Upper lobe of left lung (tissue), 4 donors: Measurements from ENCODE around the gene PDIK1L.

Experiments used
- CTCF ChIP-seq, 6 experiments: fragments of 450-650 bp in 4 of 6; fragments of 200-600 bp in 2 of 6; sonication (generic) in 2 of 6; IDR thresholded peaks; one replicate each; pipeline ENCODE4 v1.5.1; 2016 to 2019; ENCODE audit warnings: antibody characterized with exemption in 6 of 6
- EP300 ChIP-seq, 4 donors: sonication (generic); formaldehyde crosslinking; IDR thresholded peaks; one replicate each; pipeline ENCODE4 v1.5.1; 2017; ENCODE audit warnings: antibody characterized with exemption in 4 of 4, control low read depth in 2 of 4
- POLR2A ChIP-seq, 4 donors: fragments of 450-650 bp; IDR thresholded peaks; one replicate each; pipeline ENCODE4 v1.5.1; 2016 to 2017; ENCODE audit warnings: antibody characterized with exemption in 4 of 4, mild to moderate bottlenecking in 2 of 4
- POLR2AphosphoS5 ChIP-seq, 2 donors: sonication (generic); formaldehyde crosslinking; IDR thresholded peaks; one replicate each; pipeline ENCODE4 v1.5.1; 2017; ENCODE audit warnings: antibody characterized with exemption in 2 of 2

- TF ChIP-seq POLR2A (IDR thresholded peaks at IDR 0.05) (no peak), CTCF (IDR thresholded peaks at IDR 0.05) (no peak), EP300 (IDR thresholded peaks at IDR 0.05) (no peak), POLR2AphosphoS5 (IDR thresholded peaks at IDR 0.05) (no peak)
These were observed 22.8 kb downstream of the PDIK1L start for GRCh38 chr1:26134466-26134865.
